HG03025 (cell line): ENCODE results near the gene WASHC1.
"Not testable (repeated sequence)": the region's sequence is repeated elsewhere in the genome, so short reads cannot be mapped to it uniquely, and the experiment has no call there.

Experiments
- ATAC-seq: cut with Tn5 transposase; IDR thresholded peaks from one replicate; pipeline ENCODE4 v1.9.1; 2021; ENCODE audit warnings: mild to moderate bottlenecking, moderate library complexity; ENCODE audit not compliant: unreplicated experiment, low FRiP score

WASHC1 gene

GRCh38 chr9:16875-17274, 12.4 kb downstream of the WASHC1 start:
- ATAC-seq, result not testable (repeated sequence)

DNA sequence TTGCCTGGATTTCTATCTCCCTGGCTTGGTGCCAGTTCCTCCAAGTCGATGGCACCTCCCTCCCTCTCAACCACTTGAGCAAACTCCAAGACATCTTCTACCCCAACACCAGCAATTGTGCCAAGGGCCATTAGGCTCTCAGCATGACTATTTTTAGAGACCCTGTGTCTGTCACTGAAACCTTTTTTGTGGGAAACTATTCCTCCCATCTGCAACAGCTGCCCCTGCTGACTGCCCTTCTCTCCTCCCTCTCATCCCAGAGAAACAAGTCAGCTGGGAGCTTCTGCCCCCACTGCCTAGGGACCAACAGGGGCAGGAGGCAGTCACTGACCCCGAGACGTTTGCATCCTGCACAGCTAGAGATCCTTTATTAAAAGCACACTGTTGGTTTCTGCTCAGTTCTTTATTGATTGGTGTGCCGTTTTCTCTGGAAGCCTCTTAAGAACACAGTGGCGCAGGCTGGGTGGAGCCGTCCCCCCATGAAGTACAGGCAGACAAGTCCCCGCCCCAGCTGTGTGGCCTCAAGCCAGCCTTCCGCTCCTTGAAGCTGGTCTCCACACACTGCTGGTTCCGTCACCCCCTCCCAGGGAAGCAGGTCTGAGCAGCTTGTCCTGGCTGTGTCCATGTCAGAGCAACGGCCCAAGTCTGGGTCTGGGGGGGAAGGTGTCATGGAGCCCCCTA, 15.0 kb downstream of the WASHC1 start:
- ATAC-seq, result not testable (repeated sequence)

GRCh38 chr9:11206-11605, 18.1 kb downstream of the WASHC1 start:
- ATAC-seq, result not testable (repeated sequence)

- not testable (repeated sequence) for ATAC-seq
Measured at GRCh38 chr9:10653-11053, 18.6 kb downstream of the WASHC1 start.

- ATAC-seq, result not testable (repeated sequence)
Measured at GRCh38 chr9:10207-10606, 19.0 kb downstream of the WASHC1 start.
